Body of pancreas (tissue), 4 donors: ENCODE results near the gene C19orf12. TPM values are rescaled to one million over a fixed set of nuclear protein-coding genes. Genes with fewer than 3 reads are reported as not detected.
A peak's percentile ranks its signal among the peaks of the same experiment; 100 is the strongest.

Source experiments
- ATAC-seq: fragments of 150-250 bp; one replicate; pipeline ENCODE4 v1.9.1; 2016
- DNase-seq, 4 donors: peaks; one replicate each; pipeline ENCODE4 v3.0.0-alpha.2; 2019
- H3K27ac ChIP-seq, 4 donors: fragments of 200-600 bp; sonication (generic); 1 replicate in 3 of 4; 2 replicates in 1 of 4; pipeline versions ENCODE4 v1.5.1 to v1.6.1; 2016 to 2019; ENCODE audit warnings: mild to moderate bottlenecking in 1 of 4, mixed read lengths in 1 of 4, moderate library complexity in 1 of 4
- H3K27me3 ChIP-seq, 2 donors: fragments of 200-600 bp; sonication (generic); one replicate each; pipeline ENCODE4 v1.6.0; 2016; ENCODE audit warnings: mild to moderate bottlenecking in 1 of 2
- H3K36me3 ChIP-seq, 2 donors: fragments of 200-600 bp; sonication (generic); replicated peaks in 1 of 2; 2 replicates each; pipeline ENCODE4 v1.5.1; 2016; ENCODE audit warnings: low read depth in 2 of 2; ENCODE audit not compliant: insufficient read depth in 1 of 2
- H3K4me1 ChIP-seq: fragments of 200-600 bp; sonication (generic); one replicate; pipeline ENCODE4 v1.6.0; 2016
- H3K4me3 ChIP-seq, 2 donors: fragments of 200-600 bp; sonication (generic); 1 replicate in 1 of 2; 2 replicates in 1 of 2; pipeline ENCODE4 v1.5.1; 2016 to 2019
- H3K9me3 ChIP-seq, 3 donors: fragments of 200-600 bp; sonication (generic); 1 replicate in 2 of 3; 2 replicates in 1 of 3; pipeline ENCODE4 v1.5.1; 2016
- POLR2A ChIP-seq, 3 donors: fragments of 450-650 bp; IDR thresholded peaks; one replicate each; pipeline ENCODE4 v1.6.1; 2016; ENCODE audit warnings: antibody characterized with exemption in 3 of 3, mild to moderate bottlenecking in 2 of 3
- WGBS, 2 donors: methylation state at CpG; one replicate each; pipeline ENCODE4 v1.1.5; 2017; 5-methylcytosine and 5-hydroxymethylcytosine counted together
- intact Hi-C: fragments of 100-400 bp; cut with DNase I; formaldehyde crosslinking; loops from one replicate; pipeline ENCODE4 v1.15.1; 2023
- total RNA-seq, 2 donors: library from RNA; depleted of rRNA; stranded (reverse); fragments of >200 nt; gene quantifications; one replicate each; pipeline ENCODE4 v1.1.0, GENCODE V29; 2016
- TF ChIP-seq, protein P1 (sequence below), 7 experiments: fragments of 450-650 bp in 4 of 7; fragments of 200-600 bp in 3 of 7; sonication (generic) in 3 of 7; IDR thresholded peaks; one replicate each; pipeline ENCODE4 v1.5.1; 2016 to 2019; ENCODE audit warnings: antibody characterized with exemption in 7 of 7

The C19orf12 gene
- total RNA-seq, 2 donors from 2014 or later, result 18.2 to 23.7 TPM

DNA sequence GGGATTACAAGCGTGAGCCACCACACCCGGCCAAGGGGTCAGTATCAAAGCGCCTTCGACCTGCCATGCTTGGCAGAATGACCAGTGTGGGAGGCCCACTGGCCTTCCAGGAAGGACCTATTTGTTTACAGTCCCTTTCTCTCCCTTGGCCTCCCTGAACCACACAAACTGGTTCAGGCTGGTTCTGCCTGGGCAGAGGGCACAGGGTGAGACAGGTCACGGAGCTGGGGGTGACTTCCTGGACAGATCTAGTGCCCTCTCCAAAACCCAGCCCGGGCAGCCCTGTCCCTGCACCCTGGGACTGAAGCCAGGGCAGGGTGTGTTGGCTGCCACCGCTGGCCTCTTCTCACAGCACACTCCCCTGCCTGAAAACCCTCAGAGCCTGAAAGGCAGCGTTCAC, 38.5 kb downstream of the C19orf12 start:
- DNase-seq (no peak), ATAC-seq (peak; percentile 17)
- Histone ChIP-seq H3K27ac (peak overlapping the region in 2 of 4 donors; percentile 36 to 38), H3K4me1 (peaks cover 28% of the 10 kb centered on the region), H3K9me3 (no peaks in the 10 kb centered on the region), H3K27me3 (no peaks in the 10 kb centered on the region), H3K36me3 (no peaks in the 10 kb centered on the region), H3K4me3 (no peak overlapping the region)
- intact Hi-C loops, result no loop called here
- TF ChIP-seq, protein P1, sequence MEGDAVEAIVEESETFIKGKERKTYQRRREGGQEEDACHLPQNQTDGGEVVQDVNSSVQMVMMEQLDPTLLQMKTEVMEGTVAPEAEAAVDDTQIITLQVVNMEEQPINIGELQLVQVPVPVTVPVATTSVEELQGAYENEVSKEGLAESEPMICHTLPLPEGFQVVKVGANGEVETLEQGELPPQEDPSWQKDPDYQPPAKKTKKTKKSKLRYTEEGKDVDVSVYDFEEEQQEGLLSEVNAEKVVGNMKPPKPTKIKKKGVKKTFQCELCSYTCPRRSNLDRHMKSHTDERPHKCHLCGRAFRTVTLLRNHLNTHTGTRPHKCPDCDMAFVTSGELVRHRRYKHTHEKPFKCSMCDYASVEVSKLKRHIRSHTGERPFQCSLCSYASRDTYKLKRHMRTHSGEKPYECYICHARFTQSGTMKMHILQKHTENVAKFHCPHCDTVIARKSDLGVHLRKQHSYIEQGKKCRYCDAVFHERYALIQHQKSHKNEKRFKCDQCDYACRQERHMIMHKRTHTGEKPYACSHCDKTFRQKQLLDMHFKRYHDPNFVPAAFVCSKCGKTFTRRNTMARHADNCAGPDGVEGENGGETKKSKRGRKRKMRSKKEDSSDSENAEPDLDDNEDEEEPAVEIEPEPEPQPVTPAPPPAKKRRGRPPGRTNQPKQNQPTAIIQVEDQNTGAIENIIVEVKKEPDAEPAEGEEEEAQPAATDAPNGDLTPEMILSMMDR (IDR thresholded peaks at IDR 0.05), result no peak
- TF ChIP-seq POLR2A (IDR thresholded peaks at IDR 0.05), result no peak
- 51 to 71% methylated on average over 3 to 8 of the region's 8 CpGs for WGBS, 2 donors

DNA sequence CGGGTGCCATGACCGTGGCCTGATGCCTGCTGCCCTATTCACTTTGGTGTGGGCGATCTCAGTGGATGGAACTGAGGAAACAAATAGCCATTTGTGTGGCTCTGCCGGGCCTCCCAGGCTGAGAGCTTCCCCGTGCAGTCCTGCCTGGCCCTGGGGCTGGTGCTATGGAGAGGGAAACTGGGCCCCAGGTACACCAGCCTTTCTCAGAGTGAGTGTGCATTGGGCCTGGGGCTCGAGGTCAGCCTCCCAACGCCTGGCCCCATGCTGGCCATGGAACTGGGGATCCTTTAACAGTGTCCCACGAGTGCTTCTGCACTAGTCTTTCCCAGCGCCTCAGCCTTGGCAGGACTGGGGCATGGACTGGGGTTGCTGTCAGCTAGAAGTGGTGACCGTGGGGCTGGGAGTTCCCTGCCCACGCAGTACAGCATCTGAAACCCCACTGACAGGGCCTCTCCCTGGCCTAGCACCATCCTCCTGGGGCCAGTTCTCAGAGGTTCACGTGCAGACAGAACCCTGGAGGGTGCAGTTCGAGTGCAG, 39.3 kb downstream of the C19orf12 start:
- H3K27me3 ChIP-seq, result no peaks in the 10 kb centered on the region
- H3K27ac ChIP-seq, result no peak overlapping the region
- DNase-seq (no peak), ATAC-seq (no peak)
- peaks cover 37% of the 10 kb centered on the region for H3K4me1 ChIP-seq
- 75 to 85% methylated on average over 7 to 13 of the region's 13 CpGs for WGBS, 2 donors
- TF ChIP-seq, protein P1 (IDR thresholded peaks at IDR 0.05), result no peak
- no peak for TF ChIP-seq POLR2A (IDR thresholded peaks at IDR 0.05)
- H3K36me3 ChIP-seq, result no peaks in the 10 kb centered on the region
- no peak overlapping the region for H3K4me3 ChIP-seq
- intact Hi-C loops, result no loop called here
- no peaks in the 10 kb centered on the region for H3K9me3 ChIP-seq

DNA sequence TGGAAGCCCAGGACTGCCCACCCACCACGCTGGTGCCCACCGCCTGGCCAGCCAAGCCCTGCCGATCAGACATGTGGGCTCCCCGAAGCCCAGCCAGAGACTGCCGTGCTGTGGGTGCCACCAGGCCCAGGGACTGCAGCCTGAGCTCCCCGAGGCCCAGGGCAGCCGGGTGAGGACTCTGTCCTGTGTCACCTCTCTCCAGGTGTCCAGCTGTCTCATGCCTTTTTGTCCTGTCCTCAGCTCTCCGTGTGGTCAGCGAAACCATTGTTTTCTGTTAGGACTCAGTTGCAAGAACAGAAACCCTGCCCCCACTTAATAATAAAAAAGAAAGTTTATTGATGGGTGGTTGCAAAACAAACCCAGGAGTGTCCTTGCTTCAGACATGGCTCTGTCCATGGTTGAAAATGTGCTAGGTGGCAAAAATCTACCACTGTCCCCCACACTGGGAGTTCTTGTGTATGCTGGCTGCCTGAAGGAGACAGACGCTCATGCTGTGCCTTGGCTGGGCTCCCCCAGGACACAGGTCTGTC, 39.9 kb downstream of the C19orf12 start:
- WGBS, 2 donors, result 86 to 90% methylated on average over 5 to 10 of the region's 10 CpGs
- DNase-seq (no peak), ATAC-seq (no peak)
- Histone ChIP-seq H3K27me3 (no peaks in the 10 kb centered on the region), H3K4me3 (no peak overlapping the region), H3K27ac (no peak overlapping the region), H3K4me1 (peaks cover 41% of the 10 kb centered on the region), H3K36me3 (no peaks in the 10 kb centered on the region), H3K9me3 (no peaks in the 10 kb centered on the region)
- intact Hi-C loops, result no loop called here
- TF ChIP-seq POLR2A (IDR thresholded peaks at IDR 0.05), result no peak
- TF ChIP-seq, protein P1 (IDR thresholded peaks at IDR 0.05), result no peak

DNA sequence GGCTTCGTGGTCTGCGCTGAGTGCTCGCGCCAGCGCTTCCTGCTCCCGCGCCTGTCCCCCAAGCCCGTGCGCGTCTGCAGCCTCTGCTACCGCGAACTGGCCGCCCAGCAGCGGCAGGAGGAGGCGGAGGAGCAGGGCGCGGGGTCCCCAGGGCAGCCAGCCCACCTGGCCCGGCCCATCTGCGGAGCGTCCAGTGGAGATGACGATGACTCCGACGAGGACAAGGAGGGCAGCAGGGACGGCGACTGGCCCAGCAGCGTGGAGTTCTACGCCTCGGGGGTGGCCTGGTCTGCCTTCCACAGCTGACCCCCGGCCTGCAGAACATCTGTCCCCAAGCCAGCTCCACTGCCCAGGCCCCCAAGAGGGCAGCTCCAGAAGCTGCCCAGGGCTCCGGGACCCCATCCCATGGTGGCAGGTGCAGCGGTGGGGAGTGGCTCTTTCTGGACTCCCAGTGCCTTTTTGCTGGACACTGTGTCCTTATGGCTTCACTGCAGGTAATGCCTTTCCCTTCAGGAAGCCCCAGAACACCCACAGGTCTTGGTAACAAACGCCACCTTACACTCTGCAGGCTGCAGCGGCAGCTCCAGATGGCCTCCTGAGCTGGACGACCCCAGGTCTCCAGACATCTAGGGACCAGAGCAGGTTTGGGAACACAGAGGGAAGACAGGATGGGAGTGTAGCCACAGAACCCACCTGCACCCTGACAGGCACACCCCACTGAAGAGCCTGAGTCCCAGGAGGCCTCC, 40.5 kb downstream of the C19orf12 start:
- TF ChIP-seq, protein P1 (IDR thresholded peaks at IDR 0.05), result no peak
- TF ChIP-seq POLR2A (IDR thresholded peaks at IDR 0.05), result no peak
- intact Hi-C loops, result no loop called here
- no peak for ATAC-seq

More for the DNA sequence above, 40.5 kb downstream of the C19orf12 start:
- Histone ChIP-seq H3K9me3 (no peaks in the 10 kb centered on the region), H3K36me3 (no peaks in the 10 kb centered on the region), H3K27ac (no peak overlapping the region), H3K4me1 (peaks cover 41% of the 10 kb centered on the region), H3K4me3 (no peak overlapping the region), H3K27me3 (no peaks in the 10 kb centered on the region)
- no peak for DNase-seq
- 93 to 96% methylated on average over 15 to 28 of the region's 34 CpGs for WGBS, 2 donors
